GM19395 (cell line): Measurements from ENCODE around the gene ALDH4A1.
"Not testable (repeated sequence)": the region's sequence is repeated elsewhere in the genome, so short reads cannot be mapped to it uniquely, and the experiment has no call there.

Source experiments
- ATAC-seq: cut with Tn5 transposase; IDR thresholded peaks from one replicate; pipeline ENCODE4 v1.9.1; 2021; ENCODE audit warnings: mild to moderate bottlenecking, moderate library complexity; ENCODE audit not compliant: unreplicated experiment

The ALDH4A1 gene

GRCh38 chr1:18859560-18859959 lies 42.8 kb downstream of the ALDH4A1 start, which contains the start of gene TAS1R2:
TAS1R2 (minus strand) TSS chr1:18859660; CDS start chr1:18859660, 0 bp downstream.
- no peak for ATAC-seq

DNA sequence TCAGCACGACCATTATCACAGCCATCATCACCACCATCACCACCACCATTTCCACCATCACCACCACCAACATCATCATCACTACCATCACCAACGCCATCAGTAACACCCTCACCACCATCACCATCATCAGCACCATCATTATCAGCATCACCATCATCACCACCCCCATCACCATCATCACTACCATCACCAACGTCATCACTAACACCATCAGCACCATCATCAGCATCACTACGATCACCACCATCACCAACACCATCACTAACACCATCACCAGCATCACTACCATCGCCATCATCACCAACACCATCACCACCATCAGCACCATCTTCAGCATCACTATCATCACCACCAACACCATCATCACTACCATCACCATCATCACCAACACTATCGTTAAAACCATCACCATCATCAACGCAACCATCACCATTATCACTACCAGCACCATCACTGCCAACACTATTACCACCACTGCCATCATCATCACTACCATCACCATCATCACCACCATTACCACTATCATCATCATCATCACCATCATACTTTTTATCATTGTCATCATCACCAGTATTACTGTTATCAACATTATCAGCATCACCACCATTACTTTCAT lies 44.2 kb downstream of the ALDH4A1 start:
- ATAC-seq: no peak

DNA sequence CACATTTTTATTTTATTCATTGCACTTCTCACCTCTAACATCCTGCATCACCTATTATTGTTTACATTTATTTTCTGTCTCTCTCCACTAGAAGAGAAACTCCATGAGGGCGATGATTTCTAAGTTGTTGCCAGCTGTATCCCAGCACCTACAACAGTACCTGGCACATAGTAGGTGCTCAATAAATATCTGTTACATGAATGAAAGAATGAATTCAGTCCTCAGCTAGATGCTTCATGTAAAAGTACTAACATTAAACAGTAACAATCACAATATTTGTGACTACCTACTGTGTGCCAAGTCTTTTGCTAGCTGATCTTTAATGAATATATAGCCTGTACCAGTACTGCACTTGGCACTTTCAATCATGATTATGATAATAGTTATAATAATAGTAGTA lies 45.9 kb downstream of the ALDH4A1 start:
- ATAC-seq: no peak

- ATAC-seq: no peak
Measured at GRCh38 chr1:18855573-18855972, 46.8 kb downstream of the ALDH4A1 start.

GRCh38 chr1:18854331-18855025 lies 47.9 kb downstream of the ALDH4A1 start:
- ATAC-seq: no peak

- no peak for ATAC-seq
Measured at GRCh38 chr1:18852501-18852900, 49.9 kb downstream of the ALDH4A1 start.

DNA sequence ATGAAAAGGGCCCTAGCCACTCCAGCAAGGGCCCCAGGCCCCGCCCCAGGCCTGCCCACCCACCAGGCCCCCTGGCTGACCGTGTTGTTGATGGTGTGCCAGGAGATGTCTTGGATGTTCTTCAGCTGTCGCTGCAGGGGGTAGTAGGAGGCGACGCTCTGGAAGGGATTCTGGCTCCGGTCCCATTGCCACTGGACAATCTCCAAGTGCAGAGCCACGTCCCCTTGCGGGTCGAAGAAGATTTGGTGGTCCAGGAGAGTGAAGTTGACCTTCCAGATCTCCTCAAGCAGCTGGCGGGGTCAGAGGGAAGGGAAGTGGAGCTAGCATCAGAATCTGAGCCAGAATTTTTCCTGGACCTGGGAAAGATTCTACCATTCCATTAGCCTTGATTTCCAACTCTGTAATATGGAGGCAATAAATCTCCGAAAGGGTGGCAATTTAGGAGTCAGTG lies 53.1 kb downstream of the ALDH4A1 start:
- ATAC-seq: no peak

DNA sequence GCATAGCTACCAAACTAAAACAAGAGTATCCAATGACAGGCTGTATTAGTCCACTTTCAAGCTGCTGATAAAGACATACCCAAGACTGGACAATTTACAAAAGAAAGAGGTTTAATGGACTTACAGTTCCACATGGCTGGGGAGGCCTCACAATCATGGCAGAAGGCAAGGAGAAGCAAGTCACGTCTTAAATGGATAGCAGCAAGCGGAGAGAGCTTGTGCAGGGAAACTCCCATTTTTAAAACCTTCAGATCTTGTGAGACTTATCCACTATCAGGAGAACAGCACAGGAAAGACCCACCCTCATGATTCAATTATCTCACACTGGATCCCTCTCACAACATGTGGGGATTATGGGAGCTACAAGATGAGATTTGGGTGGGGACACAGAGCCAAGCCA lies 54.6 kb downstream of the ALDH4A1 start:
- not testable (repeated sequence) for ATAC-seq

DNA sequence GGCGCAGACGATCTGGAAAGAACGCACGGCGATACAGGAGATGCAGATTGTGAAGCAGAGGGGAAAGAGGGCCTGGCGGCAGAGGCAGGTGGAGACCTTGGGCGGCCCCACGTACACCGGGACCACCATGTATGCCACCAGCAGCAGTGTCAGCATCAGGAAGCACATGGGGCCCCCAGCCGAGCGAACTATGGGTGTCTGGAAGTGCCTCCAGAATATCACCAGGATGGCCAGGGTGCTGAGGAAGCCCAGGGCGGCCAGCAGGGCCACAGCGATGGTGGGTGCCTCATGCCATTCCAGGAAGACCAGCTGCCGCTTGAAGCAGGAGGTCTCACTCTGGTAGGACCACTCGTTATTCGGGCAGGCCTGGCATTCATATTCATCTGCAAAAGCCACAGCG lies 62.2 kb downstream of the ALDH4A1 start:
- no peak for ATAC-seq

- no peak for ATAC-seq
Measured at GRCh38 chr1:18836654-18837053, 65.7 kb downstream of the ALDH4A1 start.

DNA sequence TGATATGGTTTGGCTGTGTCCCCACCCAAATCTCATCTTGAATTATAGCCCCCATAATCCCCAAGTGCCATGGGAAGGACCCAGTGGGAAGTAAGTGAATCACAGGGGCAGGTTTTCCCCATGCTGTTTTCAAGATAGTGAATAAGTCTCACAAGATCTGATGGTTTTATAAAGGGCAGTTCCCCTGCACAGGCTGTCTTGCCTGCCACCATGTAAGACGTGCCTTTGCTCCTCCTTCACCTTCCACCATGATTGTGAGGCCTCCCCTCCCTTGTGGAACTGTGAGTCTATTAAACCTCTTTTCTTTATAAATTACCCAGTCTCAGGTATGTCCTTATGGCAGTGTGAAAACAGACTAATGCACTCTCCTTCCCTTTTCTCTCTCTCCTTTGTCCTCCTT lies 70.0 kb downstream of the ALDH4A1 start:
- not testable (repeated sequence) for ATAC-seq

DNA sequence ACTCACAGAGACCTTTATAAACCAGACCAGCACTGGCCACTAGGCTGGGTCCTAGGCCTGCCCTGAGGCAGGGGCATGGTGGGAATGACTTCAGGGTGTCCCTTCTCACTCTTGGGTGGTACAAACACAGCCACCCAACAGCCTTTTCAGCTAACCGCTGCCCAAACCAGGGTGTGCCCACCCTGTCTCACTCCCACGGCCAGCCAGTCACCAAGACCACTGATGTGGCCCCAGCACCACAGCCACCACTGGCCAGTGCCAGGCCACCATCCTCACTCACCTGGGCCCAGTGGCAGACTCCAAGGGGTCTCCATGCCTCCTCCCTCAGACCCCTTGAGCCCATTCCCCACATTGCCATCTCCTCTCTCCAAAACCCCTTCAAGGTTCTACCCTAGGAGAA lies 70.7 kb downstream of the ALDH4A1 start:
- ATAC-seq: no peak

DNA sequence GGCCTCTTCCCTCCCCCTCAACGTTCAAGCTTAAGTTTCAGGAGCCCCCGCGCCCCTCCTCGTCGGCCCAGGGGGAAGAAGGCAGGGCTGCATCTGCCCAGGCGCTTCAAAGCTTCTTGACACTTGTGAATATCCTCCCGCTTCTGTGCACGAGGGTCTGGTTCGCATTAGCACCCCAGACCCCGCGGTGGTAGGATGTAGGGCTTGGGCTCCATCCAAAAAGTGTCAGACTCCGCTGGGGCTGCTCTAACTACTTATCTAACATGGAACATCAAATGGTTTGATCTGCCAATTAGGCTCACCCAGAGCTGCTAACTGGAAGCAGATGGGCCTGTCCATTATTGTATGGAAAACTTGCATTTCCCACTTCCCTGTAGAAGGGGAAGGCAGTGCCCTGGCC lies 71.8 kb downstream of the ALDH4A1 start:
- ATAC-seq: no peak

DNA sequence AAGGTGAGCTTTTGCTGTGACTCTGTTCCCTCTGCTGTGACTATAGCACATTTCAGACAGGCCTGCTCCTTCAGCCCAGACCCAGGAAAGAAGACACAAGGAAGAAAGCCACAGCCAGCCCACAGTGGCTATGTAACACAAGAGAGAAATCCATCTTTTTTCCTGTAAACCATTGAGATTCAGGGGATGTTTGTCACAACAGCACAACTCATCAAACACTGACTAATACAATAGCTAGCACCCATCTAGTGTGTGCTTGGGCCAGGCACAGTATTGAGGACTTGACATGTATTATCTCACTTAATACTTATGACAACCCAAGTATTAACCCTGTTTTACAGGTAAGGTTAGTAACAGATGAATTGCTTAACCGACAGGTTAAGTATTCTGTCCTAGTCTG lies 72.7 kb downstream of the ALDH4A1 start:
- no peak for ATAC-seq

DNA sequence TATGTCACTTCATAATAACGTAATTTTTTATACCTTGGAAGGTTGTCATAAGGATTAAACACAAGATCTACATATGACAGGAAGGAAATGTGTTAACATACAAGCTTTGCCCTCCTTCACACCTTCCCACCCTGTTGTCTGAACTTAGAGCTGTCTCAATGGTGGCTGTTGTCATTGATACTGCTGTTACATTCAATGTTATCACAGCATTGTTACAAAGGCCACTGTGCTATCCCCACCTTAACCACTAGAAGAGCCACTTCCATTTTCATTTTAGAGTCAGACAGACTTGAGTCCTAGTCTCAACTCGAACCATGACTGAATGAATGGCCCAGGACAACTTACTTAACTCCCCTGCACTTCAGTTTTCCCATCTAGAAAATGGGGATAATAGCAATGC lies 74.1 kb downstream of the ALDH4A1 start:
- ATAC-seq: no peak

- ATAC-seq: no peak
Measured at GRCh38 chr1:18823438-18823837, 78.9 kb downstream of the ALDH4A1 start.
